Measurements from ENCODE around the gene MPC1.
A peak's percentile ranks its signal among the peaks of the same experiment; 100 is the strongest.
"Not testable (repeated sequence)": the region's sequence is repeated elsewhere in the genome, so short reads cannot be mapped to it uniquely, and the experiment has no call there.

Gene MPC1

DNA sequence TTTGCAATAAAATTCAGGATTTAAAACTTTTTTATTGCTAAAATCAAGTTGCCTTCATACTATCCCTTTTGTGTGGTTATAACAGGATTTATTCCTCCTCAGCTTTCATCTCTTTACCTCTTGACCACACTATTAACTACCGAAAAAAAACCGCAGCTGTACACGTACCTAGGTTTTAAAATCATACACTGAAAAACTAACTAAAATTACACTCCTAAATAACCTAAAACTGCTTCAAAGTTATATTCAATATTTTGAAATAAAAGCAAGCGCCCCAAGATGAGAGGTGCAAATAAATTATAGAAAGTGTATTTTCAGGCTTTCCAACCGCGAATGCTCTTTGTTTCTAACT is 1.4 kb downstream of the MPC1 start:
- DNase-seq (ENCODE audit: low read depth): no peak

DNA sequence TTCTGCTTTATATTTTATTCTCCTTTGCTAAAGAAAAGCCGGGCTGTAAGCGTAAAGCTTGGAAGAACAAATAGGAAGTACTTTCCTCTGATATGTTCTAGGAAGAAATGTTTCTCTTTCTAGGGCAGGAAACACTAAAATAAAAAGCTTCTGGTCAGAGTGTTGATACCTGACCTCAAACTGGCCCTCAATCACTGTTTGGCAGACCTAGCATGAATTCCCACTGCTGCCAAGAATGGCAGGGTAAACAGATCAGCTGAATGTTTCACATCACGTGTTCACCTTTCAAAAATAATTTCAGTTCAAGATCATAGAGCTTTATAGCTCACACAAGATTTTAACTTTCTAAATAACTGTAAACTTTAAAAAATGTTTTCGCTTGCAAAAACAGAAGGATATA is 2.9 kb downstream of the MPC1 start:
- no peak for DNase-seq (ENCODE audit: low read depth)

DNA sequence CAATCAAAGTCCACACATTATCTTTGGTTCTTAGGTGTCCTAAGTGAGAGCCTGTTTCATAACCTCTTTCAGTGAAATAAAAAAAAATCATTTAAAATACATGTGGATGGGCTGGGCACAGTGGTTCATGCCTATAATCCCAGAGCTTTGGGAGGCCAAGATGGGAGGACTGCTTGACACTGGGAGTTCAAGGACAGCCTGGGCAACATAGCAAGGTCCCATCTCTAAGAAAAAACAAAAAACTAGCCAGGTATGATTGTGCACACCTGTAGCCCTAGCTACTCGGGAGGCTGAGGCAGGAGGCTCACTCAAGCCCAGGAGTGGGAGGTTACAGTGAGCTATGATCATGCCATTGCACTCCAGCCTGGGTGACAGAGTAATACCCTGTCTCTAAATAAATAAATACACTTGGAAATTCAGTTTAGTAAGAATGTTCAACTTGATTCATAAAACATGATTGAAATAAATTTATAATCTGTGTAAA is 3.6 kb downstream of the MPC1 start:
- DNase-seq (ENCODE audit: low read depth): no peak

DNA sequence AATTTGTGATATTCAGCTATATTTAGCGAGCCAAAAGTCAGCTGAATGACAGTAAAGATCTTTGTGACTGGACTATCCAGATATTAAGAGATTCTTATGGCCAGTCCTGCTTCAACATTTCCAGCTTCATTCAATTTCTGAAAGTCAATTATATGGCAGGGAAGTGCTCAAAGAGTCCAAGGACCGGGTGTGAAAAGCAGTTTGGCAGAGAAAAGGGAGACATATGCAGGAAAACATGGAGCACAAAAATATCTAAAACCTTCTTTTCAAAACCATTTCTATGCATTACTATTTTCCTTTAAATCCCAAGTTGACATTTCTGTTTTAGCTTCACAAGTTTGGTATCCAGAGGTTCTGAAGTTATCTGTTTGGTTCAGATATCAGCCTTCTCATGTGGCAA is 5.0 kb downstream of the MPC1 start:
- DNase-seq (ENCODE audit: low read depth): no peak

DNA sequence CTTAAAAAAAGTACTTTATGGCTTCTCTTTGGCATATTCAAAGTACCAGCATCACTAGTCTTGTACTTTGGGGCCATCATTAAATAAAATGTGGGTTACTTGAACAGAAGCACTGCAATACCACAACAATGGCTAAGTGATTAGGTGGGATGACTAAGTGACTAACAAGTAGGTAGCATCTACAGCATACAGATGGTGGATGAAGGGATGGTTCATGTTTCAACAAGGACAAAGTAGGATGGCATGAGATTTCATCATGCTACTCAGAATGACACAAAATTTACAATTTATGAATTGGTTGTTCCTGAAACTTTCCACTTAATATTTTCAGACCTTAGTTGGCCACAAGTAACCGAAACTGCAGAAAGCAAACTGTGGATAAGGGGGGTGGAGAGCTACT is 7.7 kb downstream of the MPC1 start:
- no peak for DNase-seq (ENCODE audit: low read depth)

DNA sequence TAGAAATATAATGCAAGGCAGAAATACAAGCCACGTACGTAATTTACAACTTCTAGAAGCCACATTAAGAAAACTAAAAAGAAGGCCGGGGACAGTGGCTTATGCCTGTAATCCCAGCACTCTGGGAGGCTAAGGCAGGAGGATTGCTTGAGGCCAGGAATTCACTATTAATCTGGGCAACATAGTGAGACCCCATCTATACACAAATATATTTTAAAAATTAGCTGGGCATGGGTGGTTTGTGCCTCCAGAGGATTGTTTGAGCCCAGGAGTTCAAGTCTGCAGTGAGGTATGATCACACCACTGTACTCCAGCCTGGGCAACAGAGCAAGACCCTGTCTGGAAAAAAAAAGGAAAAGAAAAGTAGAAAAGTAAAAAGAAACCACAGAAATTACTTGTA is 12.3 kb downstream of the MPC1 start:
- no peak for DNase-seq (ENCODE audit: low read depth)

DNA sequence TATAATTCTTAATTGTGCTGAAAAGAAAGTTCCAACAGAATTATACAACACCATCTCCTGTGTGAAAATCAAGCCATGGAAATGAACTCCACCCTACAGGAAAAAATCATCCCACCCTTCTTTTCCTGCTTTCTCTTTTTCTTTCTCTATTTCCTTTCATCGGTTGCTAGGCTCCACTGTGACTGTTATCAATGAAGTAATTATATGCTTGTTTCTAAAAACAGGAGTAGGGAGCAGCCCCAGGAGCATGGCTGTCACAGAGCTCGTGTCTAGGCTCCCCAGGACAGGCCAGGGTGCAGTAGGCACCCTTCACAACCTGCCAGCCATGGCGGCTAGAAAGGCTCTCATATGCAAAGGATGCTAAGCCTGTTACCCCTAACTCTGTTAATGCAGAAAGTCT is 13.0 kb downstream of the MPC1 start:
- DNase-seq (ENCODE audit: low read depth): no peak

DNA sequence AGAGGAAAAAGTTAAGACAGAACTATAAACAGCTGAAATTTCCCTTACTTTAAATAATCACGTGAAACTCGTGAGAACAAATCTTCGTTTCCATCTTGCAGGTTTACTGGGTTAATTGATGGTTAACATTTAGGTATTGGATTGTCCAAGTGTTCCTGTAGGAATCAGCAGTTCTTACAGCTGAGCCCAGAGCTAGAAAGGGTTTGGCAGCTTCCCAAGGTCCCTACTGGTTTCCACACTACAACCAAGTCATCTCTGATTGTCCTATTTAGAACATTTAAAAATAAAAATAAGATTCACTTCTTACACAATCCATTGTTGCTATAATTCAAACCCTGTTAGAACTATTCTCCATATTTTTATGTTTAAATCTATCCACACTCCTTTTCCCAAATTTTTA is 15.8 kb downstream of the MPC1 start:
- DNase-seq (ENCODE audit: low read depth): no peak

DNA sequence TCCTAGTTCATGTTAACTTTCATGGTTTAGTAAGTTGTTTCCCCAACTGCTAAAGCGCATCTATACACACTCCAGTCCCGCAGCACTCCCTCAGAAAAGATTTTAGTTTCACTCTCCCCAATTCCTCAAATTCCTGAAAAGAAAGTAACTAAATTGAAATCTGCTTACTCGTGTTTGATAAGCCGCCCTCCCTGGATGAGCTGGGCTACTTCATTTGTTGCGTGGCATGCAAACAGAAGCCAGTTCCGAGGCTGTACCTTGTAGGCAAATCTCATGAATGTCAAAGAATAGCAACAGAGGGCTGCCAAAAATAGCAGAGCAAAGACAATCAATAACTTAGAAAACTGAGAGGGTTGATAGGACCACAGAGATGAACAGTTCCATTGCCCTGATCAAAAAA is 16.9 kb downstream of the MPC1 start:
- no peak for DNase-seq (ENCODE audit: low read depth)

DNA sequence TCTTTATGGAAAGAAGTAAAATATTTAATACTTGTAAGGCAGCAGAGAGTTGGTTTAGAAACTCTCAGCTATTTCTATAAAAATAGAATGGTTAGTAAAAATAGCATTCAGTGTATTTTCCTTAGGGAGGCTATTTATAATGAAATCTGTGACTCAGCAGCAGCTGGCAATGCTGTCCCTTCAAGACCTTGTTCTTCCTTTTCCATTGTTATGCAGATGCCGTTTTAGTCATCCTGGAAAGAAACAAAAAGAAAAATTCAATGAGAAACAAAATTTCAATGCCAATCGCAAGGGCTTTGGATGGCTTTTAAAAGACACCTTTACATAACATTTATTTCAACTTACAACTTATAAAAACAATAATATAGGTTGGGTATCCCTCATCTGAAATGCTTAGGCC is 17.5 kb downstream of the MPC1 start:
- no peak for DNase-seq (ENCODE audit: low read depth)

DNA sequence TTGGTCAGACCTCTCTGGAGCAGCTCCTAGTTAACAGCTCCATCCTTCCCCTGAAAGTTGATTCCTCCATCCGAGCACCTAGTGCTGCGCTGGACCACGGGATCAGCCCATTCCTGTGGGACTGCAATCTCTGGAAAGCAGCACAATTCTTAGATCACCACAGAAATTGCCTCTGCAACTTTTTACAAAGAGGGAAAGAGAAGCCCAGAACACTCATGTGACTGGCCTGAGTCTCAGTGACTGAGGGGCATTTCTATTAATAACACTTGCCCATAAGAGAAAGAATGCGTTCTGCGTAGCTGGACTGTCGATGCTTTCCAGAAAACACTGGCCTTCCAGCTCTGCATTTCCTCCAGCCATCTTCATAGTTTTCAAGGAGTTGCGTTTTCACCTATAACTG is 18.3 kb downstream of the MPC1 start:
- DNase-seq (ENCODE audit: low read depth): no peak

DNA sequence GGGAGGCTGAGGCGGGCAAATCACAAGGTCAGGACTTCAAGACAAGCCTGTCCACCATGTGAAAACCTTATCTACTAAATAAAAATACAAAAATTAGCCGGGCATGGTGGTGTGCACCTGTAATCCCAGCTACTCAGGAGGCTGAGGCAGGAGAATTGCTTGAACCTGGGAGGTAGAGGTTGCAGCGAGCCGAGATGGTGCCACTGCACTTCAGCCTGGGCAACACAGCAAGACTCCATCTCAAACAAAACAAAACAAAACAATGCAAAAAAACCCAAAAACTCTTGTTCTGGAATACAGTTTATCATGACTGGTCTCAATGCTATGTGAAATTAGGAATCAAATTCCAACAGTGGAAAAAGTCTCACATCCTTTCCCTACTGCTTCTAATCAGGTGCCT is 20.3 kb downstream of the MPC1 start:
- DNase-seq (ENCODE audit: low read depth): not testable (repeated sequence)

DNA sequence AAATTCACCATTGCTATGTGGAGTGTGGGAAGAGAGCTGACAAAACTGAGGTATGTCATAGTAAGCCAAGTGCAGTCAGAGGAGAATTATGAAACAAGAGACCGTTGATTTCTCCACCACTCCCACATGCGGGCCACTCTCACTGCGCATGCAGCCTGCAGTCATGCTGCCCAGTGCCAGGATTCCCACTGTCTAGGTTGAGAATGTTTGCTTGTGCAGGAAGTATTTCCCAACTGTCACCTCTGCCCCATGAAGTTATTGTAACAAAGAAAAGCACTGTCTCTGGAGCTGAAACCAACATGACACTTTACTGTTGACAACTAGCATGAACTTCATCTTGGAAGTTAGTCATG is 21.7 kb downstream of the MPC1 start:
- DNase-seq (ENCODE audit: low read depth): peak; percentile 25

DNA sequence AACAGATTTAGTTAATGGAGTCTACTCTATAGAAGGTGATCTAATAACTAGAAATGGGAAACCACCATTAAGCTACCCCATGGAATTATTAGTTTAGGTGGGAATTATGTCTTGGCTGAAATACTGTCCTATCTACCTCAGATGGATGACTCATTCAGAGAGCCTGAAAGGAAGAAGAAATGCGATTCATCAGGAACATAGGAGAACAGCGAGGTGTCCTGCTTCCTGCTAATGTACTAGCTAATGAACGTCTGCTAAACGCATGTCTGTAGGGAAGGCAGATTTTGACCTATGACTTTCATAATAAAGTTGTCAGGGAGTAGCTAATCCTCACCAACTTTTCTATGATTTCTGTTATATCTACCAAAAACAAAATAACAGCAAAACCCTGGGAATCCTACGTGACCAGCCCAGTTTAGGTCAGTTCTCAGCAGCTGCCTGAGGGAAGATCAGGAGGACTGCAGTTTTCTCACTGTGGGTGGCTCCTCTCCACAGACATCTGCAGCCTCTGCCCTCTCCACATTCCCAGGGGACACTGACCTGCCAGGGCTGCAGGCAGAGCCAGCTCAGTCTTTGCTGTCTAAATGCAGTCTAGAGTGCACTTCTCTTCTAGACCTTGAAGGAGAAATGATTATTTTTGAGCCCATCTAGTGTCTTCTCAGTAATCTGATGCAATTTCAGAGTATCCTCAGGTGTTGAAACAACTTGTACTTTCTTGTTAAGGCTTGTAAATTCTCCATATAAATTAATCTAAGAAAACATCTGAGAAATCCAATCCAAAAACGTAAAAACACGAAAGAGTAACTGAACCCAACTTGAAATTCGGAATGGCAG is 22.3 kb downstream of the MPC1 start:
- no peak for DNase-seq (ENCODE audit: low read depth)

DNA sequence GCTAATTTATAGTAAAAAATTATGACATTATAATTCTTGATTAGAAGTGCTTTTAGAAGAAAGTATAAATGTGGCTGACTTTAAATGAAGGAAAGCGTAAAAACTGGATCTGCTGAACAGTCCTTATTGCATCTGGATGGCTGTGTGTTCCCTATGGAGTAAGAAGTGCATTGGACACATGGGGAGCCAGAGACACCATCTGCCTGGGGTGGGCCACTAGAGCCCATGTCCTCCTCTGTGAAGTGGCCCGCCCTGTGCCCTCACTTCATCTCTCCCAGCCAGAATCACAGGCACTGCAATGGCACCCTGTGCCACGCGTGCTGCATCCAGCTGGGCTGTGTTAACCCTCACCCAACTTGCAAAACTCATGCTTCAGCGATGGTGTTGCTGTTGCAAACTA is 27.2 kb downstream of the MPC1 start:
- DNase-seq (ENCODE audit: low read depth): no peak

DNA sequence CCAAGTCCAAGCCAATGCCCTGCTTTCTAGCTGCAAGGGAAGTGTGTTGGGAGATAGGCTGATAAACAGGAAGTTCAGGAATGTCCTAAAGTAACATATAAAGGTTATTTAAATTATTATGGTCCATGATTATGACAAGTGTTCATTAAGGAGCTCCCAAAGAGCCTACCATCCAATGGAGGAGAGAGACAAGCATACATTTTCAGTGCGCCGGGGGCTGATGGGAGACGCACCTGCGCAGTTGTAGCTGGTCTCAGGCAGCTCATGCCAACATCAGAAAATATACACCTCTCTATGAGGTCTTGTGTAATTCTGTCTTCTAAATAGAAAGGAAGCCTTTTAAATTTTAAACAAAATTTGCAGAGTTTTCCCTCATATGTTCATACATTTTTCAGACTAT is 27.8 kb downstream of the MPC1 start:
- no peak for DNase-seq (ENCODE audit: low read depth)

DNA sequence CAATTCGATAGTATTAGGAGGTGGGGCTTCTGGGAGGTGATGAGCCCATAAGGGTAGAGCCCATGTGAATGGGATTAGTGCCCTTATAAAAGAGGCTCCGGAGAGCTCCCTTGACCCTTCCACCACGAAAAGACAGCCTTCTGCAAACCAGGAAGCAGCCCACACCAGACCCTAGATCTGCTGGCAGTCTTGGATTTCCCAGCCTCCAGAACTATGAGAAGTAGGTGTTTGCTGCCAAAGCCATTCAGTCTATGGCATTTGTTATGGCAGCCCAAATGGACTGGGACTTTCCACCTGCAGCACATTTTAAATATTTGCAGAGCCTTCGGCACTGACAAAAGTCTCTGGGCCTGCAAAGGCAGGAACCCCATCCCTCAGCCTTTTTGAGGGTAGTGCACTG is 28.6 kb downstream of the MPC1 start:
- DNase-seq (ENCODE audit: low read depth): no peak

DNA sequence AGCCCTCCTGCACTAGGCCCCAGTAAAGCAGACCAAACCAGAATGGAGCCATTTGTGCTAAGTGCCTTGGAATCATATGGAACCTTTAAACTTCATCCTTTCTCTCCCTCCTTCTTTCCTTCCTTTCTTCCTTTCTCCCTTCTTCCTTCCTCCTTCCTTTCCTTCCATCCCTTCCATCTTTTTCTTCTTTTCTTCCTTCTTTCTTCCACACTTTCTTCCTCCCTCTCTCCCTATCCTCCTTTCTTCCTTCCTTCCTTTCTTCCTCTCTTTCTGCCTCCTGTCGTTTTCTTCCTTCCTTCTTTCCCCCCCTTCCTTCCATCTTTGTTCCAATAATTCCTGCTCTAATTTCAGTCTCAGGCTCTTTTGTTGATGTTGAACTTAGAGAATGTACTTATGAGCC is 29.2 kb downstream of the MPC1 start:
- no peak for DNase-seq (ENCODE audit: low read depth)

DNA sequence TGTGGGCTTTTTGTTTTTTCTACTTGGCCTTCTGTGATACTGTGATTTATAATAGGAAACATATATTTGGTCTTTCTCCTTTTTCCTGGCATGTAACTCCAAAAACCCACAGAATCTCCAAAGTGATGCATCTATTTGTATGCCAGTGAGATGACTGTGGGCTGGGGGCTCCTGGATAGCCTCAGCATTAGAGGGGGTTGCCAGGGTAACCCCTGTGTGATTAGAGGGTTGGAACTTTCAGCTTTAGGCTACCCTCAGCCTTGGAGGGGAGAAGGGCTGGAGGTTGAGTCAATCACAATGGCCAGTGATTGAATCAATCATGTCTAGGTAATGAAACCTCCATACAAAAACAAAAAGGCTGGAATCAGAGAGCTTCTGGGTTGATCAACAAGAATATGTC is 29.8 kb downstream of the MPC1 start:
- no peak for DNase-seq (ENCODE audit: low read depth)

DNA sequence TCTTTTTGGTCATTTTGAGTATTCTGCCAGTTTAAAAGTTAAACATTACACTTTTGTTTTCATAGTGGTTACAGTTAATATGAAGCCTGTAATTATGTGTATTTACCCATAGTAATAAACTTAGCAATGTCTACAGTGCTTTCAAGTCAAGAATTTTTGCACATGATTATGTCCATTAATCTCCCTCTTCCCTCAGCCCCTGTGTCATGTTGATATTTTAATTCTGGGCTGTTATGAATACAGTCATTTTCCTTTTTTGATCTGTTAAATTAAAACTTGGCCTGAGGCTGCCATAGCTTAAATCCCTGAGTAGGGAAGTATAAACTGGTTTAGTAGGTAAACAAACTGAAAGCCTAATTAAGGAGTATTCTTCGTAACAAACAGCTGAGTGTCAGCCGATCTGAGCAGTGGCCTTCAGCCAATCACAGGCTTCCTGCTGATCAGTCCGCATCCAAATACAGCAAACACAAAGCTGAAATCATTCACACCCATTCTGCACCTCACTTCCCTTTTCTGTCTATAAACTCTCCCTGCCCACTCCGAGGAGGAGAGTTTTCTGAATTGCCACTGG is 30.9 kb downstream of the MPC1 start:
- peak; percentile 18 for DNase-seq (ENCODE audit: low read depth)

DNA sequence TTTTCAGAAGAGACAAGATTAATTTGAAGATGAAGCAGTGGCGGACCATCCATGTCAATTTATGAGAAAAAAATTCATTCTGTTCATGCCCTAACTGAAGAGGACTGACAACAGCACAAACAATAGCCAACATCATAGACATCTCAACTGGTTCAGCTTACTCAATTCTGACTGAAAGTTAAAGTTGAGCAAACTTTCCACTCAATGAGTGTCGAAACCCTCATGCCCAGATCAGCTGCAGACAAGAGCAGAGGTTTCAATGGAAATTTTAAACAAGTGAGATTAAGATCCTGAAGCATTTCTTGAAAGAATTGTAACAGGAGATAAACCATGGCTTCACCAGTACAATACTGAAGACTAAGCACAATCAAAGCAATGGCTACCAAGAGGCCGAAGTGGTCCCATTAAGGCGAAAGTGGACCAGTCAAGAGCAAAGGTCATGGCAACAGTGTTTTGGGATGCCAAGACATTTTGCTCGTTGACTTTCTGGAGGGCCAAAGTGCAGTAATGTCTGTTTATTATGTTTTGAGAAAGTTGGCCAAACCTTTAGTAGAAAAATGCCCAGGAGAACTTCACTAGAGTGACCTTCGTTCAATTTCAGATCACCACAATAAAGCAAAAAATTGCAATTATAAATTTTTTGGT is 34.3 kb downstream of the MPC1 start:
- no peak for DNase-seq (ENCODE audit: low read depth)

DNA sequence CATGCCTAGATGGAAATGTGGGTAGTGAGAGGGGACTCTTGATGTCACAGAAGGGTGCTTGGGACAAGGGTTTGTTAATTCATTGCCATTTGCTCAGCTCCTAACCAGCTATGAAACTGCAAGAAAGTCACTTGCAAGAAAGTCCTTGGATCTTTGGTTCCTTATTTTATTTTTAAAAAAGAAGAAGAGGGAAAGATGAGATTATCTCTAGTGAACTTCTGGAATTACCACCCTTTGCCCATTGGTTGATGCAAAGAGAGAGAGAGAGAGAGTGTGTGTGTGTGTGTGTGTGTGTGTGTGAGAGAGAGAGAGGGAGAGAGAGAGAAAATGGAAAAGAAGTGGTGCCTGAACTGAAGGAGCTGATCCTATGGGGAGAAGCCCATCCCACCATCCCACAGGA is 35.8 kb downstream of the MPC1 start:
- no peak for DNase-seq (ENCODE audit: low read depth)

DNA sequence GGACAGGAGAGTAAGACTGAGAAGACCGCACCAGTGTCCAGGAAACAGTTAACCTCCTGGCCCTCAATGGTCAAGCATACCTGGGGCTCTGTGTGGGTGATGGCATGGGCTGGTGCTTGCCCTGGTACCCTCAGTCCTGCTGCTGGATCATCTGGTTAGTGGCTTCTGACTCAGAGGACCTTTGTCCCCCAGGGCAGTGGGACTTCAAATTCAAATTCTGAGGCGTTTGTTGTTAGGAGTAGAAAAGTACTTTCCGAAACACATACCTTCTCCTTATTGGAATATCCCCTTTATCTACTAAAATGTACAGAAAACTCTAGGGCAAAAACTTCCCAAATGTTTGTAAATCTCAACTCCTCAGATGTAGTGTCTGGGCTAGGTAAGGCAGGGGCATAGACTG is 36.3 kb downstream of the MPC1 start:
- no peak for DNase-seq (ENCODE audit: low read depth)

DNA sequence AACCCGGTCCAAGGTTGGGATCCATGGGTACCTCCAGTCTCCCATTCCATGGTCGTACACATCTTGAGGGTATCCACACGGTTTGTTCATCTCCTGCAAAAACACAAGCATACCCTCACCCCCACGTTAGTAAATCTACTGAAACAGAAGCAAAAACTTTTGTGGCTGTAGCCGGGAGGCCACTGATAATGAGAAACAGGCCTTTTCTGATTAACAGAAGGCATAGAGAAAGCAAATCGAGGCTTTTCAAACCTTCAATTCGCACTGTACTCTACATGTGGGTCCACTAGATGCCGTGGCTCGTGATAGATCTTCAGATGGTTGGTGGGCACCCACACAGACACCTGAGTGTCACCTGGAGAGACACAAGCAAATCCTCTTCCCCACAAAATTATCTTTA is 37.1 kb downstream of the MPC1 start:
- DNase-seq (ENCODE audit: low read depth): not testable (repeated sequence)

Data from amniotic epithelial cell (primary cell).